Caco-2 (cell line): Measurements from ENCODE around the gene PAK4. TPM values are rescaled to one million over a fixed set of nuclear protein-coding genes. Genes with fewer than 3 reads are reported as not detected.

ENCODE experiments used
- BruUV-seq: library from RNA; stranded (reverse); fragments of 400-500 nt; replicated peaks from 2 replicates; lab custom pipeline; 2021; lab: Mats Ljungman, UMichigan
- CTCF ChIA-PET: fragments of 300-600 bp; sonication (Branson Sonifier 250); formaldehyde crosslinking; loops from one replicate; lab custom pipeline; 2022; ENCODE audit warnings: antibody characterized with exemption; lab: Charles Lee
- POLR2A ChIA-PET: fragments of 300-600 bp; sonication (Branson Sonifier 250); formaldehyde crosslinking; loops from one replicate; lab custom pipeline; 2022; ENCODE audit warnings: antibody characterized with exemption; lab: Charles Lee
- DNase-seq, 2 experiments: peaks; one replicate each; pipeline versions ENCODE4 v3.0.0 to v3.0.0-alpha.2; 2020 to 2022
- H3K27me3 ChIP-seq: replicated peaks from 2 replicates; pipeline ENCODE4 v1.6.0; 2011; ENCODE audit warnings: low read length; ENCODE audit not compliant: control insufficient read depth, insufficient read depth
- H3K36me3 ChIP-seq: 2 replicates; pipeline ENCODE4 v1.5.1; 2011; ENCODE audit warnings: low read length; ENCODE audit not compliant: control insufficient read depth, insufficient read depth
- H3K4me1 ChIP-seq: fragments of 250-450 bp; sonication (Bioruptor Pico); 2 replicates; pipeline ENCODE4 v1.5.1; 2020; ENCODE audit warnings: mild to moderate bottlenecking
- H3K4me3 ChIP-seq: 2 replicates; pipeline ENCODE4 v1.5.1; 2011; ENCODE audit warnings: low read depth, mild to moderate bottlenecking, control low read depth, low read length
- H3K9me3 ChIP-seq: fragments of 250-450 bp; sonication (Bioruptor Pico); 2 replicates; pipeline ENCODE4 v1.5.1; 2020; ENCODE audit warnings: mild to moderate bottlenecking, moderate library complexity
- H3K27ac Mint-ChIP-seq: one replicate; pipeline ENCODE4 v1.8.0; 2022; ENCODE audit warnings: mixed read lengths; ENCODE audit not compliant: unreplicated experiment
- H3K27me3 Mint-ChIP-seq: one replicate; pipeline ENCODE4 v1.8.0; 2022; ENCODE audit warnings: mixed read lengths; ENCODE audit not compliant: insufficient read depth, unreplicated experiment
- H3K36me3 Mint-ChIP-seq: one replicate; pipeline ENCODE4 v1.8.0; 2022; ENCODE audit warnings: mild to moderate bottlenecking, mixed read lengths; ENCODE audit not compliant: insufficient read depth, unreplicated experiment
- H3K4me1 Mint-ChIP-seq: one replicate; pipeline ENCODE4 v1.8.0; 2022; ENCODE audit warnings: low read depth, mixed read lengths; ENCODE audit not compliant: unreplicated experiment
- H3K4me3 Mint-ChIP-seq: one replicate; pipeline ENCODE4 v1.8.0; 2022; ENCODE audit warnings: mild to moderate bottlenecking, moderate library complexity, mixed read lengths; ENCODE audit not compliant: unreplicated experiment
- H3K9me3 Mint-ChIP-seq: one replicate; pipeline ENCODE4 v1.8.0; 2022; ENCODE audit warnings: mixed read lengths; ENCODE audit not compliant: unreplicated experiment
- CTCF ChIP-seq, 2 experiments: fragments of 200-600 bp in 1 of 2; IDR thresholded peaks; 1 replicate in 1 of 2; 2 replicates in 1 of 2; pipeline versions ENCODE4 v1.5.1 to v1.8.0; 2011 to 2022; ENCODE audit warnings: antibody characterized with exemption in 1 of 2, control low read depth in 1 of 2, inconsistent platforms in 1 of 2, low read depth in 1 of 2, low read length in 1 of 2, mild to moderate bottlenecking in 1 of 2, moderate library complexity in 1 of 2; ENCODE audit not compliant: insufficient read depth in 1 of 2, severe bottlenecking in 1 of 2, unreplicated experiment in 1 of 2
- intact Hi-C: fragments of 100-400 bp; cut with micrococcal nuclease; formaldehyde crosslinking; loops from one replicate; pipeline ENCODE4 v1.10.0; 2022; ENCODE audit not compliant: unreplicated experiment
- total RNA-seq: library from RNA; stranded (reverse); gene quantifications from 2 replicates; pipeline ENCODE4 v1.2.3, GENCODE V29; 2022

Gene PAK4
- total RNA-seq, 1 experiment from 2014 or later: 112 TPM

GRCh38 chr19:39179754-39180153 is 54.2 kb downstream of the PAK4 start:
- H3K4me3 ChIP-seq: no peak overlapping the region
- H3K9me3 ChIP-seq: no peaks in the 10 kb centered on the region; the same call in 1 of the 2 replicates
- no peaks in the 10 kb centered on the region for H3K27me3 Mint-ChIP-seq
- no peak for TF ChIP-seq CTCF (IDR thresholded peaks at IDR 0.05; ENCODE audit: insufficient read depth in 1 of 2, low read depth in 1 of 2, low read length in 1 of 2, severe bottlenecking in 1 of 2, unreplicated experiment in 1 of 2)
- BruUV-seq: no TSS peak
- no peak overlapping the region for H3K4me3 Mint-ChIP-seq
- peaks cover 5% of the 10 kb centered on the region; the same call in 1 of the 2 replicates for H3K36me3 ChIP-seq
- no peak overlapping the region for H3K27ac Mint-ChIP-seq
- peaks cover 6% of the 10 kb centered on the region for H3K4me1 Mint-ChIP-seq
- no peaks in the 10 kb centered on the region for H3K27me3 ChIP-seq
- ChIA-PET POLR2A (no interaction called here), CTCF (no interaction called here)
- no peaks in the 10 kb centered on the region for H3K9me3 Mint-ChIP-seq
- intact Hi-C loops: no loop called here
- DNase-seq: no peak
- peaks cover 81% of the 10 kb centered on the region for H3K36me3 Mint-ChIP-seq
- no peaks in the 10 kb centered on the region for H3K4me1 ChIP-seq

- H3K27me3 ChIP-seq: no peaks in the 10 kb centered on the region
- H3K9me3 ChIP-seq: no peaks in the 10 kb centered on the region; the same call in 1 of the 2 replicates
- no peak for DNase-seq
- Mint-ChIP-seq H3K27me3 (no peaks in the 10 kb centered on the region), H3K9me3 (no peaks in the 10 kb centered on the region), H3K4me3 (no peak overlapping the region), H3K4me1 (peaks cover 8% of the 10 kb centered on the region), H3K36me3 (peaks cover 86% of the 10 kb centered on the region), H3K27ac (no peak overlapping the region)
- CTCF ChIA-PET: no interaction called here
- peaks cover 5% of the 10 kb centered on the region; the same call in 1 of the 2 replicates for H3K36me3 ChIP-seq
- POLR2A ChIA-PET: no interaction called here
- no TSS peak for BruUV-seq
- H3K4me1 ChIP-seq: no peaks in the 10 kb centered on the region
- intact Hi-C loops: no loop called here
- no peak for TF ChIP-seq CTCF (IDR thresholded peaks at IDR 0.05; ENCODE audit: insufficient read depth in 1 of 2, low read depth in 1 of 2, low read length in 1 of 2, severe bottlenecking in 1 of 2, unreplicated experiment in 1 of 2)
- H3K4me3 ChIP-seq: no peak overlapping the region
These were observed 55.2 kb downstream of the PAK4 start for GRCh38 chr19:39180749-39181148.

GRCh38 chr19:39181500-39182173 is 56.1 kb downstream of the PAK4 start:
- CTCF ChIA-PET: no interaction called here
- intact Hi-C loops: no loop called here
- Histone ChIP-seq H3K4me1 (no peaks in the 10 kb centered on the region), H3K27me3 (no peaks in the 10 kb centered on the region), H3K4me3 (no peak overlapping the region), H3K9me3 (no peaks in the 10 kb centered on the region; the same call in 1 of the 2 replicates), H3K36me3 (peaks cover 5% of the 10 kb centered on the region; the same call in 1 of the 2 replicates)
- H3K27ac Mint-ChIP-seq: no peak overlapping the region
- no TSS peak for BruUV-seq
- DNase-seq: no peak
- H3K4me3 Mint-ChIP-seq: no peak overlapping the region
- no peaks in the 10 kb centered on the region for H3K27me3 Mint-ChIP-seq
- peaks cover 12% of the 10 kb centered on the region for H3K4me1 Mint-ChIP-seq
- H3K36me3 Mint-ChIP-seq: peaks cover 77% of the 10 kb centered on the region
- no peak for TF ChIP-seq CTCF (IDR thresholded peaks at IDR 0.05; ENCODE audit: insufficient read depth in 1 of 2, low read depth in 1 of 2, low read length in 1 of 2, severe bottlenecking in 1 of 2, unreplicated experiment in 1 of 2)
- H3K9me3 Mint-ChIP-seq: no peaks in the 10 kb centered on the region
- POLR2A ChIA-PET: no interaction called here
